HG03558 (cell line): ENCODE measurements around the gene ATP8B2.
"Not testable (repeated sequence)": the region's sequence is repeated elsewhere in the genome, so short reads cannot be mapped to it uniquely, and the experiment has no call there.

ENCODE experiments used
- ATAC-seq: cut with Tn5 transposase; IDR thresholded peaks from one replicate; pipeline ENCODE4 v1.9.1; 2021; ENCODE audit warnings: moderate number of reproducible peaks; ENCODE audit not compliant: unreplicated experiment; ENCODE audit errors: extremely low read depth

ATP8B2 gene

GRCh38 chr1:154321609-154321934 is 3.8 kb upstream of the ATP8B2 start:
- not testable (repeated sequence) for ATAC-seq

GRCh38 chr1:154323493-154323892 is 1.8 kb upstream of the ATP8B2 start:
- ATAC-seq: no peak

- no peak for ATAC-seq
Measured at GRCh38 chr1:154324241-154324640, 1.1 kb upstream of the ATP8B2 start.

GRCh38 chr1:154325583-154326545 is 539 bp downstream of the ATP8B2 start:
- ATAC-seq: no peak

- ATAC-seq: no peak
Measured at GRCh38 chr1:154326546-154327465, 1.5 kb downstream of the ATP8B2 start.

GRCh38 chr1:154327466-154328317 is 2.4 kb downstream of the ATP8B2 start:
- no peak for ATAC-seq

GRCh38 chr1:154328318-154329151 is 3.2 kb downstream of the ATP8B2 start:
- no peak for ATAC-seq

- no peak for ATAC-seq
Measured at GRCh38 chr1:154329152-154329521, 3.8 kb downstream of the ATP8B2 start.

- ATAC-seq: no peak
Measured at GRCh38 chr1:154329551-154330131, 4.3 kb downstream of the ATP8B2 start.

GRCh38 chr1:154330669-154331068 is 5.3 kb downstream of the ATP8B2 start:
- ATAC-seq: no peak

GRCh38 chr1:154334079-154335024 is 9.0 kb downstream of the ATP8B2 start:
- no peak for ATAC-seq

GRCh38 chr1:154335025-154335714 is 9.8 kb downstream of the ATP8B2 start:
- ATAC-seq: no peak

- ATAC-seq: no peak
Measured at GRCh38 chr1:154337253-154337894, 12.0 kb downstream of the ATP8B2 start.

- ATAC-seq: no peak
Measured at GRCh38 chr1:154338875-154339274, 13.6 kb downstream of the ATP8B2 start.

GRCh38 chr1:154341366-154341765 is 16.0 kb downstream of the ATP8B2 start:
- ATAC-seq: not testable (repeated sequence)

GRCh38 chr1:154342132-154342531 is 16.8 kb downstream of the ATP8B2 start:
- ATAC-seq: no peak
